Sigmoid colon (tissue), 7 donors: ENCODE results near the gene FGF12. TPM values are rescaled to one million over a fixed set of nuclear protein-coding genes. Genes with fewer than 3 reads are reported as not detected.

Experiments
- DNase-seq: peaks from one replicate; pipeline ENCODE4 v3.0.0-alpha.2; 2019
- H3K27ac ChIP-seq, 4 donors: fragments of 200-600 bp; sonication (generic); one replicate each; pipeline ENCODE4 v1.5.1; 2016 to 2019; ENCODE audit warnings: mild to moderate bottlenecking in 1 of 4
- H3K27me3 ChIP-seq, 3 donors: fragments of 200-600 bp; sonication (generic); one replicate each; pipeline ENCODE4 v1.5.1; 2019; ENCODE audit warnings: mild to moderate bottlenecking in 1 of 3
- H3K36me3 ChIP-seq, 4 donors: fragments of 200-600 bp; sonication (generic); one replicate each; pipeline ENCODE4 v1.5.1; 2016 to 2019
- H3K4me1 ChIP-seq, 4 donors: fragments of 200-600 bp; sonication (generic); one replicate each; pipeline ENCODE4 v1.5.1; 2017 to 2019
- H3K4me3 ChIP-seq, 4 donors: fragments of 200-600 bp; sonication (generic); one replicate each; pipeline ENCODE4 v1.5.1; 2017 to 2019; ENCODE audit warnings: mild to moderate bottlenecking in 2 of 4, moderate library complexity in 1 of 4
- H3K9me3 ChIP-seq, 4 donors: fragments of 200-600 bp in 3 of 4; sonication (generic) in 3 of 4; one replicate each; pipeline versions ENCODE4 v1.5.1 to v1.6.1; 2013 to 2019
- EP300 ChIP-seq, 4 donors: sonication (generic); formaldehyde crosslinking; IDR thresholded peaks; one replicate each; pipeline ENCODE4 v1.6.1; 2017; ENCODE audit warnings: antibody characterized with exemption in 4 of 4
- POLR2A ChIP-seq, 2 donors: fragments of 450-650 bp; IDR thresholded peaks; one replicate each; pipeline ENCODE4 v1.6.1; 2016; ENCODE audit warnings: antibody characterized with exemption in 2 of 2, mild to moderate bottlenecking in 2 of 2, moderate library complexity in 2 of 2
- POLR2AphosphoS5 ChIP-seq, 4 donors: sonication (generic); formaldehyde crosslinking; IDR thresholded peaks; one replicate each; pipeline ENCODE4 v1.6.1; 2017; ENCODE audit warnings: antibody characterized with exemption in 4 of 4
- WGBS, 2 donors: extraction: QIAGEN DNeasy Blood & Tissue Kit; methylation state at CpG; one replicate each; pipeline ENCODE4 v1.1.7; 2013; 5-methylcytosine and 5-hydroxymethylcytosine counted together
- intact Hi-C: fragments of 100-400 bp; cut with DNase I; formaldehyde crosslinking; loops from one replicate; pipeline ENCODE4 v1.15.1; 2023
- polyA plus RNA-seq, 3 donors: library from polyadenylated mRNA; stranded (reverse); fragments of 200-250 nt; gene quantifications; one replicate each; pipeline ENCODE4 v1.2.3, GENCODE V29; 2013
- total RNA-seq, 4 donors: library from RNA; depleted of rRNA; stranded (reverse); fragments of >200 nt; gene quantifications; one replicate each; pipeline ENCODE4 v1.1.0, GENCODE V29; 2016
- TF ChIP-seq, protein P1 (sequence below), 4 experiments: fragments of 450-650 bp in 3 of 4; fragments of 200-600 bp in 1 of 4; IDR thresholded peaks; one replicate each; pipeline ENCODE4 v1.5.1; 2016 to 2019; ENCODE audit warnings: antibody characterized with exemption in 4 of 4, mild to moderate bottlenecking in 3 of 4, moderate library complexity in 2 of 4
- donor health status: healthy with polysubstance abuse.
- donor health status: Bipolar disorder and iron deficiency.
- donor health status: healthy.

Gene FGF12
- total and polyA plus RNA-seq, 7 donors = 0.32 to 7.8 (median 1.8) TPM

- DNase-seq = no peak
- no peak overlapping the region for H3K4me3 ChIP-seq
- no peaks in the 10 kb centered on the region for H3K36me3 ChIP-seq
- no peaks in the 10 kb centered on the region for H3K4me1 ChIP-seq
- no peak for TF ChIP-seq POLR2AphosphoS5 (IDR thresholded peaks at IDR 0.05)
- no peak for TF ChIP-seq POLR2A (IDR thresholded peaks at IDR 0.05)
- no peak for TF ChIP-seq EP300 (IDR thresholded peaks at IDR 0.05)
- TF ChIP-seq, protein P1, sequence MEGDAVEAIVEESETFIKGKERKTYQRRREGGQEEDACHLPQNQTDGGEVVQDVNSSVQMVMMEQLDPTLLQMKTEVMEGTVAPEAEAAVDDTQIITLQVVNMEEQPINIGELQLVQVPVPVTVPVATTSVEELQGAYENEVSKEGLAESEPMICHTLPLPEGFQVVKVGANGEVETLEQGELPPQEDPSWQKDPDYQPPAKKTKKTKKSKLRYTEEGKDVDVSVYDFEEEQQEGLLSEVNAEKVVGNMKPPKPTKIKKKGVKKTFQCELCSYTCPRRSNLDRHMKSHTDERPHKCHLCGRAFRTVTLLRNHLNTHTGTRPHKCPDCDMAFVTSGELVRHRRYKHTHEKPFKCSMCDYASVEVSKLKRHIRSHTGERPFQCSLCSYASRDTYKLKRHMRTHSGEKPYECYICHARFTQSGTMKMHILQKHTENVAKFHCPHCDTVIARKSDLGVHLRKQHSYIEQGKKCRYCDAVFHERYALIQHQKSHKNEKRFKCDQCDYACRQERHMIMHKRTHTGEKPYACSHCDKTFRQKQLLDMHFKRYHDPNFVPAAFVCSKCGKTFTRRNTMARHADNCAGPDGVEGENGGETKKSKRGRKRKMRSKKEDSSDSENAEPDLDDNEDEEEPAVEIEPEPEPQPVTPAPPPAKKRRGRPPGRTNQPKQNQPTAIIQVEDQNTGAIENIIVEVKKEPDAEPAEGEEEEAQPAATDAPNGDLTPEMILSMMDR (IDR thresholded peaks at IDR 0.05) = no peak
- H3K27me3 ChIP-seq = no peaks in the 10 kb centered on the region
- intact Hi-C loops = no loop called here
- H3K27ac ChIP-seq = no peak overlapping the region
- no peaks in the 10 kb centered on the region for H3K9me3 ChIP-seq
Measured at GRCh38 chr3:192737506-192737905, 10.2 kb upstream of the FGF12 start.

DNA sequence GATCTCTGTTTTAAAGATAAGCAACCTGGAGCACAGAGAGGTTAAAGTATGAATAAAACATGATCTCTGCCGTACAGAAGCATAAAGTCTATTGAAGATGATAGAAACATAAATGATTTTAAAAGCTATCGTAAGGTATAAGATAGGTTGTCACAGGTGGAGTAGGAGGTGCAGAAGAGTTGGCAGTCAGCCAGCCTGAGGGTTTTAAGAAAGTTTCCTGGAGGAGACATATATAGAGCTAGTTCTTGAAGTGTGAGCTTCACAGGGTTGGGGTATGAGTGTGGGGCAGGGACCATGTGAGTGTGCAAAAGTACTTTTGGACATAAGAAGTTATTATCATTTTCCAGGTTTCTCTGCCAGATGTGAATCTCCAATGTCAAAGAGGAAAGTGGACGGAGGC, 3.9 kb upstream of the FGF12 start:
- intact Hi-C loops = no loop called here
- peaks cover 0 to 18% (median 14%) of the 10 kb centered on the region in 4 donors for H3K4me1 ChIP-seq

DNA sequence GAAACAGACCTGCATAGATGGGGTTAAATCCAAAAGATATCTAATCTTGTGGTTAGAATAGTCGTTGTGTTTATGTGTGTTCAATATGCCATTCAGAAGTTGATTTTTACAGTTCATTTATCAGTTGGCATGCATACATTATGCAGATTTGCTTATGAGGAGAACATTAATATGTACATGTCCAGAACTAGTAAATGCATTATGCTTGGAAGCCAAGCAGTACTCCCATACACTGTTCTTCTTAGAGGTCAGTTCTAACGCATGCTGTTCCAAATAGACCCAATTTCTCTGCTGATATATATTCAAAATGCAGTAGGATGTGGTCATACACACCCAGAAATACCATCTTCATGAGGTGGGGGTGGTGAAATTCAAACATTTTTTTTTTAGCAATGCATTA, 956 bp downstream of the FGF12 start:
- H3K4me3 ChIP-seq = no peak overlapping the region
- no peaks in the 10 kb centered on the region for H3K27me3 ChIP-seq
- no peak overlapping the region for H3K27ac ChIP-seq
- no peaks in the 10 kb centered on the region for H3K36me3 ChIP-seq
- DNase-seq = no peak
- H3K9me3 ChIP-seq = no peaks in the 10 kb centered on the region
- WGBS, 2 donors = 39 to 42% methylated on average over 2 of the region's 2 CpGs
- intact Hi-C loops = no loop called here
- TF ChIP-seq POLR2AphosphoS5 (IDR thresholded peaks at IDR 0.05) (no peak), POLR2A (IDR thresholded peaks at IDR 0.05) (no peak)
- TF ChIP-seq, protein P1 (IDR thresholded peaks at IDR 0.05) = no peak
- peaks cover 0 to 18% (median 14%) of the 10 kb centered on the region in 4 donors for H3K4me1 ChIP-seq

More for the DNA sequence above, 3.9 kb upstream of the FGF12 start:
- Histone ChIP-seq H3K36me3 (no peaks in the 10 kb centered on the region), H3K27ac (no peak overlapping the region), H3K9me3 (no peaks in the 10 kb centered on the region), H3K4me3 (no peak overlapping the region), H3K27me3 (no peaks in the 10 kb centered on the region)
- peak; percentile 60 for DNase-seq
- WGBS, 2 donors = 58 to 88% methylated on average over 3 of the region's 3 CpGs
- TF ChIP-seq, protein P1 (IDR thresholded peaks at IDR 0.05) = no peak
- TF ChIP-seq EP300 (IDR thresholded peaks at IDR 0.05) = no peak
- no peak for TF ChIP-seq POLR2AphosphoS5 (IDR thresholded peaks at IDR 0.05)
- TF ChIP-seq POLR2A (IDR thresholded peaks at IDR 0.05) = no peak

DNA sequence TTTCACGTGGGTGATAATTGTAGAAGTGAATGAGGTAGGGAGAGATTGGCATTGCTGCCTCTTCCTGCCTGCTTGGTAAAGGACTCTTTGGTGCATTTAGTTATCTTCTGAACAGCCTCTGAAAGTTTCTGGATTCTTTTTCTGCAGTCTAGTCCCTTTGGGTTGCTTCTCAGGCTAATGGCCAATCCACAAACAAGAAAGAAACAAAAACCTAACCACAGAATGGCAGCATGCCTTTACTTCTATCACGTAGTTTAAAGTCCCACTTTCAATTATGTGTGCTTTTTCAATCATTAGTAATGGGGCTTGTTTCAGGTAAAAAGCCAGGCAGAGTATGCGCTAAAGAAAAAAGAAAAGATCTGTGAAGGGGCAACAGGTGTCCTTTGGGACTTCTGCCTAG, 7.4 kb downstream of the FGF12 start:
- Histone ChIP-seq H3K4me1 (no peaks in the 10 kb centered on the region), H3K4me3 (no peak overlapping the region), H3K27ac (no peak overlapping the region), H3K9me3 (no peaks in the 10 kb centered on the region), H3K27me3 (no peaks in the 10 kb centered on the region), H3K36me3 (no peaks in the 10 kb centered on the region)
- 64 to 74% methylated on average over 3 of the region's 3 CpGs for WGBS, 2 donors
- no peak for DNase-seq
- TF ChIP-seq, protein P1 (IDR thresholded peaks at IDR 0.05) = no peak
- TF ChIP-seq POLR2A (IDR thresholded peaks at IDR 0.05) (no peak), EP300 (IDR thresholded peaks at IDR 0.05) (no peak), POLR2AphosphoS5 (IDR thresholded peaks at IDR 0.05) (no peak)
- intact Hi-C loops = no loop called here

DNA sequence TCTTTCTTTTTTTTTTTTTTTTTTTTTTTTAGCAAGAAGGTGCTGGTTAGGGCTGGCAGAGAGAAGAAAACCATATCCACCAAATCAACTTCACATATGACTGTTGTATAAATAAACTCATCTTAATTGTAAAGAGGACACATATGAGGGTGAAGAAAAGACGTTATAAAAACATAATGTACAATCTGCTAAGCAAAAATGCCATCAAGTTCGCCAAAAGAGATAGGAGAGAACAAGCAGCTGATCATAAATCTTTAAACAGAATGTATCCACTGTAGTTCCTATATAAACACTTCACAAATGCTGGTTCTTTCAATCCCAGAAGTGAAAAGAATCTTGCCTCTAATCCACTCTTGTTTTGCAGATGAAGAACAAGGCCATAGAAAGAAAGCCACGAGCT, 9.2 kb downstream of the FGF12 start:
- no peaks in the 10 kb centered on the region for H3K9me3 ChIP-seq
- H3K4me3 ChIP-seq = no peak overlapping the region
- H3K27ac ChIP-seq = no peak overlapping the region
- H3K36me3 ChIP-seq = no peaks in the 10 kb centered on the region
- WGBS, 2 donors = 17 to 24% methylated on average over 3 of the region's 3 CpGs
- TF ChIP-seq, protein P1 (IDR thresholded peaks at IDR 0.05) = no peak
- TF ChIP-seq POLR2AphosphoS5 (IDR thresholded peaks at IDR 0.05) (no peak), EP300 (IDR thresholded peaks at IDR 0.05) (no peak), POLR2A (IDR thresholded peaks at IDR 0.05) (no peak)
- no peak for DNase-seq
- no peaks in the 10 kb centered on the region for H3K4me1 ChIP-seq
- H3K27me3 ChIP-seq = no peaks in the 10 kb centered on the region
- intact Hi-C loops = no loop called here
